Endometrial microvascular endothelial cells (primary cell): ENCODE measurements around the gene AIPL1. TPM values are rescaled to one million over a fixed set of nuclear protein-coding genes. Genes with fewer than 3 reads are reported as not detected.
"Not testable (repeated sequence)": the region's sequence is repeated elsewhere in the genome, so short reads cannot be mapped to it uniquely, and the experiment has no call there.

ENCODE experiments used
- in situ Hi-C: cut with HindIII; loops from 2 replicates; pipeline ENCODE4 v1.10.0; 2017; ENCODE audit warnings: low sequenced_read_pairs, low pct_unique_long_range_greater_than_20kb; ENCODE audit errors: inconsistent ontology term
- total RNA-seq: library from RNA; depleted of rRNA; stranded (reverse); fragments of >200 nt; gene quantifications from one replicate; pipeline ENCODE4 v1.2.3, GENCODE V29; 2015; ENCODE audit errors: inconsistent ontology term

Gene AIPL1
- not detected for total RNA-seq

DNA sequence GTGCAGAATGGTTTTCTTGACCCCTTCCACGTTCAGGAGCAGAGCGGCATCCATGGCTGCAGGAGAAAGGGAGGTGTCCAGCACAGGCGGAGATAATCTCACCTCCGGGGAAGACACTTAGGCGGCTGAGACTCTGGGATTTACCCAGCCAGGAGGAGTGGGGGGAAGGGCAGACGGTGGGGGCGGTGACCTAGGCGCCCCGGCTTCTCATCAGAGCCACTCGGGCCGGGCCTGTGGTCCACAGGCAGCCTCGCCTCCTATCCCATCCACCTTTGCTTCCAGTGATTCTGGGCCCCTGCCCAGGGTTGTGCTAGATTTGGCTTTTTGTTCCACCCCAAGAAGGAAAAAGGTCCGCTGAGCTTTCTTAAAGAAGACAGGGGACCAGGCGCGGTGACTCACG lies at the start of gene AIPL1:
TSS of gene AIPL1 (minus strand) at position 71 of the 400 bp plus-strand sequence. CDS start at position 54, 17 bp downstream.
- in situ Hi-C loops, result no loop called here

GRCh38 chr17:6483507-6483906 lies 48.6 kb upstream of the AIPL1 start:
- in situ Hi-C loops, result no loop called here

DNA sequence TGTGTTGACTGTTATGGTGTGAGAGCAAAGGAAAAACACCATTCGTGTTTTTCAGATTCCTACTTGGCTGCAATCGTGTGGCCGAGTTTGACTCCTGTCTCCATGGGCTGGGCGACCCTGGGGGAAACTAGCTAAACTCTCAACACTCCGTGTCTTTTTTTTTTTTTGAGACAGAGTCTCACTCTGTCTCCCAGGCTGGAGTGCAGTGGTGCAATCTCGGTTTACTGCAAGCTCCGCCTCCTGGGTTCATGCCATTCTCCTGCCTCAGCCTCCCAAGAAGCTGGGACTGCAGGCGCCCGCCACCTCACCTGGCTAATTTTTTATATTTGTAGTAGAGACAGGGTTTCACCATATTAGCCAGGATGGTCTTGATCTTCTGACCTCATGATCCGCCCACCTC lies 47.9 kb upstream of the AIPL1 start:
- in situ Hi-C loops, result not testable (repeated sequence)

GRCh38 chr17:6482105-6482455 lies 47.2 kb upstream of the AIPL1 start:
- in situ Hi-C loops, result no loop called here

DNA sequence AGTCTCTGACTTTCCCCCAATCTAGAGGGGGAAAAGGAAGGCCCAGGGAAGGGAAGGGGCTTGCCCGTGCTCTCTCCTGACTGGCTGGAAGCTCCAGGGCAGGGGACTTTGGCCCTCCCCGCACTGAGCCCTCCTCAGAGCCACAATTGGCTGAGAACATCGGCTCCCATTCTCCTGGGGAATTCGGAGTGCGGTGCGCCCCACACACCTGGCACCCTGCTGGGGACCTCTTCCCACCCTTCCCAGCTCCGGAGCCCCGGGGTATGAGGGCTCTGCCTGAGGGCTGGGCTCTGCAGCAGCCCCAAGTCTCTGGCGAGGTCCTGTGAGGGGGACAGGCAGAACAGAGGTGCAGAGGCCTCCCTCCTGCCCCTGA lies 45.4 kb upstream of the AIPL1 start:
- in situ Hi-C loops, result no loop called here

DNA sequence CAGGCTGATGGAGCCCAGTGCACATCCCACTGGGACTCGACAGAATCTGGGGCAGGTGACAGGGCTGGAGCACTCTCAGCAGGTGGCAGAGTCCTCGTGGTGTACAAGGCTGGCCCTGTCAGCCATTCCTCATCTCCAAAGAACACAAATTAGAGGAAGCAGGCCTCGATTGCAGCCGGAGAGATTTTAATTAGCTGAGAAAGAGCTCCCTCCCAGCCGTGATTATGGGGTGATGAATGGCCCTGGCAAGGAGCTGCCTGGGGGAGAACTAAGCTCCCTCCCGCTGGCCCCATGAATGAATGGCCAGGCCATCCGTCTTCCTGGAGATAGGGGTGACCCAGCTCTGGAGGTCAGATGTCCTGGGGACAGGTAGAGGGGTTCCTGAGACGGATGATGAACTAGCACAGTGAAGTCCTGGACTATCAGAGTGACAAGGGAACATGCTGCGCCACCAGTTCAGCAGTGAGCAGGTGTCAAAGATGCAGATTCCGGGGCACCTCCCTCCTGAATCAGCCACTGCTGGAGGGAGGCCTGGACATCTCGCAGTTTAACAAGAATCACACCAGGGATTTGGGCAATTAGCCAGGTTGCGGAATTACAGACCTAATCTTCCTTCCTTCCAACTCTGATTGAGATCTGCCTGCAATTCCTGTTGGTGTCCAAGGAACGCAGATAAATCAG lies 44.8 kb upstream of the AIPL1 start:
- in situ Hi-C loops, result no loop called here

GRCh38 chr17:6478486-6478885 lies 43.6 kb upstream of the AIPL1 start:
- in situ Hi-C loops, result no loop called here

DNA sequence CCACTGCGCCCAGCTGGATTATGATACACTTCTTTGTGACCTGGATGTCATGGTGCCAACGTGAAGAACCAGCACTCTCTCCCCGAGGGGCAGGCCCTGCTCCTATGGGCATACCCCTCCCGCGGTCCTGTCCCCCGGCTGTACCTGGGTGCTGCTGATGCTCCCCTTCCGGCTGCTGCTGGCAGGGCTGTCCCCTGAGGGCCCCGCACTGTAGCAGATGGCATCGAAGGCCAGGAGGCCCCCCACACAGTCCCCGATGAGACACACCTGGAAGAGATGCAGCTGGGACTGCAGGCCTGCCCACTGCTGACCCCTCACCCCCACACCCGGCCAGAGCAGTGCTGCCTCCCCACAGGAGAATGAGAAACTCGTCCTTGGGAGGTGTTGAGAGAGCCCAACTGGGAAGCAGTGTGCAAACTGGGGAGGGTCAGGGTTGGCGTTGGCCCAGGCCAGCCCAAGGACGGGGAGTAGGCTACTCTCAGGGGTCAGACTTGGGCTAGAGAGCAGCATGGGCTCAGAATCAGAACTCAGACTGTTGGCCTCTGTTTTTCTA lies 43.0 kb upstream of the AIPL1 start:
- in situ Hi-C loops, result no loop called here

GRCh38 chr17:6476810-6477179 lies 41.9 kb upstream of the AIPL1 start:
- in situ Hi-C loops, result no loop called here

GRCh38 chr17:6476076-6476809 lies 41.3 kb upstream of the AIPL1 start:
- in situ Hi-C loops, result no loop called here

DNA sequence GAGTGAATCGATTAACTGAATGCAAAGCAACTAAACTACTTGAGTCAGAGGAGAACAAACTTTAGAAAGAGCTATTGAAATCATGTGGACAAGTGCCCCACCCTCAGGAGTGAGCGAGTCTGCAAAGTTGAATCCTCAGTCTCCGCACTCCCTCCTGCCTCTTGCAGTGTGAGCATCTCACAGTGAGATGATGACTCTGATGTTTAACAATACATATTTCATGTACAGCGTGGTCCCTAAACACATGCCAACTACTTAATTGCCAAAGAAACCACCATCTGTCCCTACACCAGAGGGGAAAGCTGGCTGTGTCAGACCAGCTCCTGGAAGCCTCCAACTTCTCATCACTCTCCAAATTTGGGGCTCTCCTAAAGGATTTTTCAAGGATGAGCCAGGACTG lies 40.5 kb upstream of the AIPL1 start:
- in situ Hi-C loops, result no loop called here

DNA sequence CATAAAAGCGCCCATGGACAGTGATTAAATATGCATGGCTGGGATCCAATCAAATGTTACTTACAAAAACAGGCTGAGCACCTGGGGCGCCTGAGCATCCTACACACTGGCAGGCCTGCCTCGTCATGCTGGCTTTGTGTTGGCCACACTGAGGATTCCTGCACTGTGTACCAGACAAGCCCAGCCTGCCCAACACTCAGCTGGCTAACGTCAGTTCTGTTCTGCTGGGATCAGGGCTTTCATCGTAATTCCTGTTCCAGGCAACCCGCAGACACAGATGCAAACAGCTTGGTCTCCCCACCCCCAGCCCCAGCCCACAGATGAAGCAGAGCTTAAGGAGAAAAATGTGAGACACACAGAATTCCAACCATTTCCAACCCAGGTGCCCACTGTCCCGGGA lies 40.0 kb upstream of the AIPL1 start:
- in situ Hi-C loops, result no loop called here

GRCh38 chr17:6474376-6474775 lies 39.5 kb upstream of the AIPL1 start:
- in situ Hi-C loops, result no loop called here

DNA sequence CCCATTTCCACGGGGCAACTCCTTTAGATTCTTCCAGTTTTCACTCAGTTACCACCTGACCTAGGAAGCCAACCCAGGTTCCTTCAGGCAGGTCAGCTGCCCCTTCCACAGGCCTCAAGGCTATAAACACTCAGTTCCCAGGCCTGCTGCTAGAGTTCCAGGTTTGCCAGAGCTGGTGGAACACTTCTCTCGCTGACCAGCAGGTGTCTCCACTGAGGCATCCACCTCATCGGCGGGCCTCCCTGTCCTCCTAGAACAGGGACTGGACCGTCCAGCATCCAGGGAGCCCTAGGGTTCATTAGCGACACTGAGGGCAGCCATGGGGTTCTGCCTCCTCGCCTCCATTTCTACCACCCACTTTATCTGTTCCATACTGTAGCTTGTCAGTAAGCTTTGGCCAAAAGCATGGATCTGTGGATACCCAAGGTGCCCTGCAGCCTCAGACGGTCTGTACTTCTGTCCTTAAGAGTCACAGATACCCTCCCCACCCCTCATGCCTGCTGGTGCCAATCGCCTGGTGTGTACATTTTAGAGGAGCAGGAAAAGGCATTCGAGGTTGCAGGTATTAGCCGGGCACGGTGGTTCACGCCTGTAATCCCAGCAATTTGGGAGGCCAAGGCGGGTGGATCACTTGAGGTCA lies 38.3 kb upstream of the AIPL1 start:
- in situ Hi-C loops, result no loop called here

DNA sequence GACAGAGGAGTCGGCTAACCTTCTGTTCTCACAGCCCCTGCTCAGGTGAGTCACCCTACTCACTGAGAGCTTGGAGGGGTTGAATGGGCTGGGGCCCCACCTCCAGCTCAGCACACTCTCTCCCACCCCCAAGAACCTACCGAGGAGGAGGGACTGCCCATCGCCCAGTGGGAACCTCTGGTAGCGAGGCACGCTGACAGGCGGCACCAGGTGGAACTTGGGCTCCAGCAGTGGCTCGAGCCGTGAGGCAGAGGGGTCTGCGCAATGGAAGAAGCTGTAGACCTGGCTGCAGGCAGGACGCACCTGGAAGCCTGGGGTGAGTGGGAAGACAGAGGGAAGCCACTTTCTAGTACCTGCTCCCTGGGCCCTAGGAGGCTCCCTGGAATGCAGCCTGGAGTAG lies 37.6 kb upstream of the AIPL1 start:
- in situ Hi-C loops, result no loop called here

DNA sequence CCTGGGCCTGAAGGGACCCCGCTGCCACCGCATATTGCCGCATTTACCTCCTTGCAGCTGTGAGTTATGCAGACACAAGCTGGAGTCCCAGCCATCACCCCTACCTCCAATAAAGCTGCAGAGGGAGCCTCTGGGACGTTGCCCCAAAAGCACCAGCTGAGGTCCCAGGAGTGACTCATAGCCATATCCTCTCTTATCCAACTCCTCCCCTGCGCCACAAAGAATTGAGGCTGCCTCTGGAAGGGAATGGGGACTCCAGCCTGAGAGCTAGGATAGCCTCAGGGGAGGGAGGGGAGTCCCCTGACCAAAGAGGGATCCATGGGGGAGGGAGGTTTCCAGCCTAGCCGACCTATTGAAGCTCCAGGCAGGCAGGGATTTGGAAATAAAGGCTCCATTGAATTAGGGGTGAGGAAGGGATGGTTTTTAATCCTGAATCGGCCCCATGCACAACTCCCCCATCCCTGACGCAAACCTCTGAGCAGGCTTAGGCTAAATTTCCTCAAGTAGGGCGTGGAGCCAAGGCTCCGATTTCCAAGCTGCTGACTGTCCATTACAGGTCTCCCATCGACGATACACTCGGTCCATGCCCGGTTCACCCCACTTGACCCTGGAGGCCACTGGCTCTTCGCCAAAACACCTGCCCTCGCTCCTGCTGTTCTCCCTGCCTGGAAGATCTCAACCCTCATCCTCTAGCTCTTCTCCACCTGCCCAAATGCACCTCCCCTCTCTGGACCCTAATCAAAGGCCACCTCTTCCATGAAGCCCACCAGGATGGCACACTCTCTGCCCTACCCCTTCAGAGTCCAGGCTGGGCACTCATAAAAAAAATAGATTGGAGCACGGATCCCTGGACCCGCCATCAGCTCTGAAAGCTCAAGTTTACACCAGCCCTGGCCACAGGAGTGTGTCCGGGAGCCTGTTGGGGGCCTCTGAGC lies 36.9 kb upstream of the AIPL1 start:
- in situ Hi-C loops, result no loop called here

- in situ Hi-C loops, result no loop called here
These were observed 36.0 kb upstream of the AIPL1 start for GRCh38 chr17:6470751-6471521.

- in situ Hi-C loops, result no loop called here
These were observed 35.3 kb upstream of the AIPL1 start for GRCh38 chr17:6470146-6470718.
